GM12878 (cell line): Measurements from ENCODE around the gene PPP4C. TPM values are rescaled to one million over a fixed set of nuclear protein-coding genes. Genes with fewer than 3 reads are reported as not detected.

Experiments
- CBFB ChIP-seq: IDR thresholded peaks from 2 replicates; pipeline ENCODE4 v1.6.1; 2016; ENCODE audit warnings: antibody characterized with exemption, low read depth
- CBX5 ChIP-seq: sonication (generic); IDR thresholded peaks from 2 replicates; pipeline ENCODE4 v1.6.1; 2016; ENCODE audit warnings: low read depth, moderate library complexity, mild to moderate bottlenecking, inconsistent platforms
- E4F1 ChIP-seq: fragments of 450-650 bp; IDR thresholded peaks from 2 replicates; pipeline ENCODE4 v1.6.1; 2018; ENCODE audit warnings: borderline replicate concordance, mild to moderate bottlenecking; ENCODE audit not compliant: partially characterized antibody
- ELK1 ChIP-seq: IDR thresholded peaks from 2 replicates; pipeline ENCODE4 v1.6.1; 2012; ENCODE audit warnings: low read depth, low read length, improper control_type of control experiment
- GATAD2B ChIP-seq: fragments of 450-650 bp; conservative IDR thresholded peaks from 2 replicates; pipeline ENCODE4 v1.6.1; 2017; ENCODE audit warnings: low read depth, mild to moderate bottlenecking, moderate library complexity
- HDGF ChIP-seq: fragments of 450-650 bp; IDR thresholded peaks from 2 replicates; pipeline ENCODE4 v1.6.1; 2016; ENCODE audit warnings: antibody characterized with exemption
- IRF5 ChIP-seq: fragments of 450-650 bp; IDR thresholded peaks from 2 replicates; pipeline ENCODE4 v1.6.1; 2017; ENCODE audit warnings: borderline replicate concordance
- KLF5 ChIP-seq: fragments of 450-650 bp; IDR thresholded peaks from 2 replicates; pipeline ENCODE4 v1.6.1; 2014; ENCODE audit warnings: mild to moderate bottlenecking; ENCODE audit not compliant: partially characterized antibody
- MEF2A ChIP-seq: IDR thresholded peaks from 2 replicates; pipeline ENCODE4 v1.6.1; 2011; ENCODE audit warnings: low read depth, mild to moderate bottlenecking, low read length, moderate library complexity; ENCODE audit not compliant: insufficient read depth
- MTA3 ChIP-seq: IDR thresholded peaks from 2 replicates; pipeline ENCODE4 v1.6.1; 2012; ENCODE audit warnings: low read length, inconsistent platforms, borderline replicate concordance
- NFYA ChIP-seq: IDR thresholded peaks from 2 replicates; pipeline ENCODE4 v1.6.1; 2011; ENCODE audit warnings: low read depth, mild to moderate bottlenecking, low read length, improper control_type of control experiment, borderline replicate concordance
- NR2C2 ChIP-seq: IDR thresholded peaks from 2 replicates; pipeline ENCODE4 v1.6.1; 2011; ENCODE audit warnings: borderline replicate concordance, low read depth; ENCODE audit not compliant: control insufficient read depth, insufficient read length
- PAX8 ChIP-seq: fragments of 450-650 bp; IDR thresholded peaks from 2 replicates; pipeline ENCODE4 v1.6.1; 2017; ENCODE audit warnings: mild to moderate bottlenecking, moderate library complexity
- PML ChIP-seq: IDR thresholded peaks from 2 replicates; pipeline ENCODE4 v1.6.1; 2012; ENCODE audit warnings: low read length, inconsistent platforms
- RB1 ChIP-seq: fragments of 450-650 bp; formaldehyde crosslinking; IDR thresholded peaks from 2 replicates; pipeline ENCODE4 v1.6.1; 2017; ENCODE audit warnings: mild to moderate bottlenecking, borderline replicate concordance
- SKIL ChIP-seq: fragments of 450-650 bp; IDR thresholded peaks from 2 replicates; pipeline ENCODE4 v1.6.1; 2017; ENCODE audit warnings: mild to moderate bottlenecking, low read depth, inconsistent platforms; ENCODE audit not compliant: poor library complexity, severe bottlenecking
- SMAD1 ChIP-seq: fragments of 450-650 bp; IDR thresholded peaks from 2 replicates; pipeline ENCODE4 v1.6.1; 2018; ENCODE audit warnings: mild to moderate bottlenecking, low read depth; ENCODE audit not compliant: partially characterized antibody
- SMAD5 ChIP-seq: IDR thresholded peaks from 2 replicates; pipeline ENCODE4 v1.6.1; 2016; ENCODE audit warnings: antibody characterized with exemption, low read depth
- SP1 ChIP-seq: IDR thresholded peaks from one replicate; pipeline ENCODE4 v1.6.1; 2011; ENCODE audit warnings: low read depth, low read length
- STAT1 ChIP-seq: fragments of 450-650 bp; conservative IDR thresholded peaks from 2 replicates; pipeline ENCODE4 v1.6.1; 2014; ENCODE audit warnings: antibody characterized with exemption, mild to moderate bottlenecking
- STAT3 ChIP-seq: IDR thresholded peaks from 2 replicates; pipeline ENCODE4 v1.6.1; 2011; ENCODE audit warnings: low read depth, low read length, improper control_type of control experiment
- YBX1 ChIP-seq: fragments of 450-650 bp; IDR thresholded peaks from 2 replicates; pipeline ENCODE4 v1.6.1; 2016; ENCODE audit warnings: antibody characterized with exemption
- ZNF622 ChIP-seq: fragments of 450-650 bp; IDR thresholded peaks from 2 replicates; pipeline ENCODE4 v1.6.1; 2017; ENCODE audit warnings: mild to moderate bottlenecking, inconsistent platforms
- ZZZ3 ChIP-seq: IDR thresholded peaks from 2 replicates; pipeline ENCODE4 v1.6.1; 2011; ENCODE audit warnings: low read depth; ENCODE audit not compliant: control insufficient read depth, insufficient read length
- polyA plus RNA-seq, 11 experiments: library from polyadenylated mRNA; depleted of rRNA in 4 of 11; unstranded in 6 of 11; stranded (reverse) in 5 of 11; fragments of >200 nt; fragmentation: Nextera tagmentation in 4 of 11; fragmentation: Illumina TruSeq in 1 of 11; extraction: Ambion mirVana in 4 of 11; extraction: Trizol in 1 of 11; gene quantifications; 1 replicate in 1 of 11; 2 replicates in 10 of 11; pipeline versions ENCODE4 v1.2.1 to v1.2.3, GENCODE V29; 2011 to 2016; ENCODE audit warnings: inconsistent platforms in 2 of 11, missing spikeins in 2 of 11, low read depth in 1 of 11
- total RNA-seq, 4 experiments: library from RNA; depleted of rRNA in 3 of 4; stranded (reverse); fragments of >200 nt in 3 of 4; fragmentation: Illumina TruSeq in 1 of 4; extraction: Trizol in 1 of 4; gene quantifications; 2 replicates each; pipeline versions ENCODE4 v1.2.1 to v1.2.3, GENCODE V29; 2013 to 2021

Gene PPP4C
- total and polyA plus RNA-seq, 10 of the 15 experiments (the other 5 are each of a cell fraction or from before 2014, with no cell fraction given): 2.7 to 240 (median 124) TPM

- TF ChIP-seq NR2C2 (no peak), NFYA (no peak), GATAD2B (no peak; the same call in 1 of the 2 replicates), STAT3 (no peak), KLF5 (peak; percentile 15), ELK1 (0 out of 2 replicates have a peak, but pooled peaks have one; percentile 36), MTA3 (no peak), E4F1 (no peak), PML (no peak), RB1 (peak; percentile 76; the same call in 1 of the 2 replicates), YBX1 (no peak), SMAD1 (no peak), ZNF622 (no peak), ZZZ3 (no peak), SP1 (no peak), SKIL (no peak), HDGF (no peak), PAX8 (no peak), CBFB (no peak; the same call in 1 of the 2 replicates), STAT1 (0 out of 2 replicates have a peak, but pooled peaks have one; percentile 52), IRF5 (no peak), CBX5 (no peak; the same call in 1 of the 2 replicates), SMAD5 (no peak), MEF2A (no peak)
Observed at GRCh38 chr16:30091474-30092372, 15.9 kb downstream of the PPP4C start, which contains the start of gene TBX6 (continued).
